HG03108 (cell line): ENCODE results near the gene TRABD2B.

ENCODE experiments used
- ATAC-seq: cut with Tn5 transposase; IDR thresholded peaks from one replicate; pipeline ENCODE4 v1.9.1; 2021; ENCODE audit warnings: moderate library complexity; ENCODE audit not compliant: unreplicated experiment

TRABD2B gene

DNA sequence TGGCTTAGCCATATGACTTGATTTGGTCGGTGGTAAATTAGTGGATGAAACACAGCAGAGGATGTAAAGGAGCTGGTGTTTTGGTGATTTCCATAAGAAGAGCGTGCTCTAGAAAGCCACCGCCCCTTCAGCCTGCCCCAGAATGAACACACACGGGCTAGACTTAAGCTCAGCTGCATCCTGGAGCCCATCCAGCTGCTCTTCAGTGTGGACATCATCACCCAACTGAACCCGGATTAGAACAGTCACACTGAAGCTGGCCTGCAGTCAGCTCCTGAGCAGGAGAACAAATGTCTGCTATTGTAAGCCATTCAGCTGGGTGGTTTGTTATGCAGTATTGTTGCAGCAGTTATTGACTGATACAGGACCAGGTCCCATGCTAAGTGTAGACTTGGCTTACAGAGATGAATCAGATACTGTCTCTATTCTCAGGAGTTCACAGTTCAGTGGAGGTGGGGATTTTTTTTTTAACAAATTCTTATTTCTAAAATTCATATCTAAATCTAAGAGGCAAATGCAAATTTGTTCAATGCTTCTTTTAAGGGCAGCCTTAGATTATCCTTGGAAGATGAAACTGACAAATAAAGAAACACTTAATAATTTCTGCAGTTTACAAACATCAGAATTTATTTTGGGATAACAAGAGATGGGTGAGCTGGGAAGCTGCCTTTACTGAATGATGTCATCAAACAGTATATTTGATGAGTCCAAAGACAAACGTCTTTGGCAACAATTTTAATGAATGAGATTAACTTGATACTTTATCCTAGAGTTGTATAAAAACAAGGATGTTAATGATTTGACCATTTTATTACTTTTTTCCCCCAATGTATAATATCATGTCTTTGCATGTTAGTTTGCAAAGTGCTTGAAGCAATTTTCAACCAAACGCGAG is 251.2 kb downstream of the TRABD2B start:
- ATAC-seq, result no peak

- no peak for ATAC-seq
Observed at GRCh38 chr1:47742890-47743760, 254.1 kb downstream of the TRABD2B start.

DNA sequence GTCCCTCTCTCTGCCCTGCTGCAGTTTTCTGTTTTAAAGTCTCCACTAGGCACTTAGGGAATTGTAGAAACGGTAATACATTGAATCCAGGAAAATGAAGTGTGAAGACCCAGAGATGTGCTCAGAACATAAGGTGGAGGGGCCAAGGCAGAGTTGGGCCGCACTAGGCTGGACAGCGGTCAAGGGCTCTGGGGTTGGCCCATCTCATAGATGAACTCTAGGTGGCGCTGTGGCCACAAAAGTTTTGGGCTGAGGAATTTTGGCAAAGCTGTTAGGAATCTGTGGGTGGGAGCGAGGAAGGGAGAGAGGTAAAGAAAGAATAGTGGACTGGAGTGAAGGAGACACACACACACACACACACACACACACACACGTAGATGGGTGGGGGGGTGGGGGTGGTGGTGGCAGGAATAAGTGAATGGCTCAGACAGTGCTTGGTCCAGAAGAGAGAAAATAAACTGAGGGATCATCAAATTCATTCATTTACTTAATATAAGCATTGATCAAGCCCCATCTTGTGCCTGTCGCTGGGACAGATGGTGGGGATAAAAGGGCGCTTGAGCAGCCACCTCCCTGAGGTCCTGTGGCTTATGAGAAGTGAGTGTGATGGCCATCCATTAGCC is 258.5 kb downstream of the TRABD2B start:
- no peak for ATAC-seq

GRCh38 chr1:47732489-47732888 is 264.7 kb downstream of the TRABD2B start:
- ATAC-seq, result no peak

DNA sequence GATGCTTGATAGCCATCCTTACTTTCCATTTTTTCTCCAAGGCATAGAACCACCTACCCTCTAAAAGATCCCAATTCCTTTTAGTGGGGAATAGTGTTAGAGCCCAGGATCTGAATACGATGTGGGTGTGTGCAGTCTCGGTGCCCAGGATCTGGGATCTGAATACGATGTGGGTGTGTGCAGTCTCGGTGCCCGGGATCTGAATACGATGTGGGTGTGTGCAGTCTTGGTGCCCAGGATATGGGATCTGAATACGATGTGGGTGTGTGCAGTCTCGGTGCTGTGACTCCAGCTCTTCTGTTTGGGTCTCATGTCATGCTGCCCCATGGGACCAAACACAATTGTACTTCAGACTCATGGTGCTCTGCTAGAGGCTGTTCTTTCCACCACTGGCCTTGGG is 265.5 kb downstream of the TRABD2B start:
- no peak for ATAC-seq

- ATAC-seq, result no peak
Observed at GRCh38 chr1:47729685-47730084, 267.5 kb downstream of the TRABD2B start.

- ATAC-seq, result no peak
Observed at GRCh38 chr1:47727697-47728085, 269.5 kb downstream of the TRABD2B start.

DNA sequence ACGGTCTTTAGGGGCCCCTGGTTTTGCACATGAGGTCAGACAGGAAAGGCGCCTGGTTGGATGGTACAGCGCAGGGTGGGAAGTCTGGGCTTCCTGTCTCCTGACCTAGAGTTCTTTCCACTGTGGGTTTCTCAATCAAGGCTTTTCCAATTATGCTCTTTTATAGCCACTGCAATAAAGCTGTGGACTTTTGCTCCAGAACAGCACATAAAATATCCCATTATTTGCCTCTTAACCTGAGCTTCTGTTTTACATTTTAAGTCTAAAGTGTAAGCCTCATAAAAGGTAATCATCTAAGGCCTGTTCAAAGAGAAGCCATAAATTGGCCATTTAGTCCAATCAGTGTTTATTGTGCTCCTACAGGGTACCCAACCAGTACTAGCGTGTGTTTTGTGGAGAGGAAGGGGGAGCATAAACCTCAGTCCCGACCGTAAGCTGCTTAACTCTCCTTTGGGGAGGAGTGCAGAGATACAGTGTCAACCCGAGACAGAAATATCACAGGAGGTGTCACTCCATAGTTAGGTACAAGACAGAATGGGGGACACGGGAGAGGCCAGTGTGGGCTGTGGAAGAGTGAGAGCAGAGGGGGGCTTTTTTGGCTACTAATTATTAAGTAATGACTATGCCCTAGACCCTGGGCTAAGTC is 270.0 kb downstream of the TRABD2B start:
- no peak for ATAC-seq

DNA sequence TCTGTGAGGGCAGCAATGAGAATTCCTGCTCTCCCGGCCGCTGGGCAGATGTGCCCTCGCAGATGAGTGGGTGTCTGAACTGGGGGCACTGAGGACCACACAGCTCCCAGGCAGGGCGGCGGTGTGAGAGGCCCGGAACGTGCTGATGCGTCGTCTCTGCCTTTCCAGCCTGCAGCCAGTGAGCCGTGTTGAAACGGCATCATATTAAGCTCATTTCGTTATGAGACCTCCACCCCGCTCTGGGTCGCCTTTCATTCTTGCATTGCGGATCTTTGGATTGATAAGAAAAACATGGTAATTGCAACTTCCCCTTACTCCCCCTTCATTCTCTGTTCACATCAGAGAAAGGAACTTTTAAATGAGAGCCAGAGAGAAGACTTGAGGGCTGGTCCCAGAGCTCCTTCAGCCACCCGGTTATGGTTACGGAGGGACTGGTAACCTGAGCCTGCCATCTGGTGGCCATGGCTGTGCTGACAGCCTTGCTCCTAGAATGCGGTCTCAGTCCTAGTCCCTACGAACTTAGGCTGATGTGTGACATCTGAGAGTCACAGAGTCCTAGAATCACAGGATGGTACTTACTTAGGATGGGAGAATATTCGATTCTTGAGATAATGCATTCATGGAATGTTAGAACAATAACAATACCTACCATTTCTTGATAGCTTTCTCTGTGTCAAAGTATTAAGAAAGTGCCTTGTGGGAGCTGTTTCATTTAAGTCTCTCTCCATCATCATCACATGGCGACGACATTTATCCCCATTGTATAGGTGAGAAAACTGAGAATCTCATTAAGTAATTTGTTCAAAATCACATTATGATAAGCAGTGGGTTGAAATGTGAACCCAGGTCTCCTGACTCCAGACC is 271.0 kb downstream of the TRABD2B start:
- peak; percentile 85 for ATAC-seq

DNA sequence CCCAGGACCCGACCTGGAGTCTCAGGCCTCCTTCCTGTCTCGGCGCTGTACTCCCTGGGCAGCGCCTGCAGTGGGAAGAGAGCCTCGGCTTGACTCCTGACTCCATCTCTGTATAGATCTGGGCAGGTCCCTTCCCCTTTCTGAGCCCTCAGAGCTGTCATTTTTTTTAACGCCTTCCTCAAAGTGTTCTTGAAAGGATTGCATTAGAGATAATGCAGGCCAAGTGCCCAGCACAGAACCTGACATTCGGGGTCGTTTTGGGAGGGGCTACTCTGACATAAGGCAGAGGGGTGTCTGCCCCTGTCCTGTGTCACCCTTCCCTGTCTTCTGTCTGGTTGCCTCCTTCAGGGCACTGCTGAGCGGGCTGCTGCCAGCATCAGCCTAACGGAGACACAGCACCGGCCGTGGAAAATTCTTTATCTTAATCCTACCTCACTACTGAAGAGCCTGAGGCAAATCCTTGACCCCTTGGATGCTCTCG is 271.6 kb downstream of the TRABD2B start:
- no peak for ATAC-seq

DNA sequence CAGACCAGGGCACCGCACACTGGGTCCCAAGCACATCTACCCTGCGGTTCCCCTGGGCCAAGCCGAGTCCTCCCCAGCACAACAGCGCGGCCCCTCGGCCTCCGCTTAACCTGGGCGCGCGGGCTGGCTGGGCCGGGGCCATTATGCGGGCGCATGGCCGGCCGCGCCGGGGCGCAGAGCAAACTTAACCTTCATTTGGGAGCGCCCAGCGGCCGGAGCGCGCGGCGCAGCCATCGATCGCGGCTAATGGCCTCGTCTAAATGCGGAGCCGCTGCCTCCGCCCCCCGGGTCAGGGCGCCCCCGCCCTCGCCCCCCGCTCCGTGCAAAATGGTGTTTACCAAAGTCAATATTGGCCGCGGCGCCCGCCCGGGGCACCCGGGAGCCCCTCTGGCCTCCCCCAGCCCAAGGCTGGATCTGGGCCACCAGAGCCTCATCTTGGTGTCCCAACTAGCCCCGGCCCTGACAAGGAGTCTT is 272.1 kb downstream of the TRABD2B start:
- ATAC-seq, result no peak

DNA sequence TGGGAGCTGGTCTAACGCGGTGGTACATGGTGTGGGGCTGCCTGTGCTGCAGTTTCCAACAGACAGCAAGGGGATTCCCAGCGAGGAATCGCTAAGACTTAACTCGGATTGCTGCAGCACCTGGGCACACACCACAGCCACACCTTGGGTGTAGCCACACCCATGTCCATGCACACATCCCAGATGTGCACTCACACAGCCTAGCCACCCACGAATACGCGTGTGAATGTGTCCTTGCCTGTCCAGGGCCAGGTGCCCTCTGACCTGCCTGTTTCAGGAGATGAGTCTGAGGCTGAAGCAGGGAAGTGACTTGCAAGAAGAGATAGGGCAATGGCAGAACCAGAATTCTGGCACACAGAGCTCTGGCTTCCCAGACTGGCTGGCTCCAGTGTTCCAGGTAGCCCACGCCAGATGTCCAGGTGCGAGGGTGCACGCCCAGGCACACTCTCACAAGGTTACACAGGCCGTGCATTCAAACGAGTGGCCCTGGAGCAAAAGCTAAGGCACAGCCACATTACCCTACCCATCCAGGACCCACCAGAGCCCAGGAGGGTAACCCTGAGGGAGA is 272.7 kb downstream of the TRABD2B start:
- no peak for ATAC-seq

DNA sequence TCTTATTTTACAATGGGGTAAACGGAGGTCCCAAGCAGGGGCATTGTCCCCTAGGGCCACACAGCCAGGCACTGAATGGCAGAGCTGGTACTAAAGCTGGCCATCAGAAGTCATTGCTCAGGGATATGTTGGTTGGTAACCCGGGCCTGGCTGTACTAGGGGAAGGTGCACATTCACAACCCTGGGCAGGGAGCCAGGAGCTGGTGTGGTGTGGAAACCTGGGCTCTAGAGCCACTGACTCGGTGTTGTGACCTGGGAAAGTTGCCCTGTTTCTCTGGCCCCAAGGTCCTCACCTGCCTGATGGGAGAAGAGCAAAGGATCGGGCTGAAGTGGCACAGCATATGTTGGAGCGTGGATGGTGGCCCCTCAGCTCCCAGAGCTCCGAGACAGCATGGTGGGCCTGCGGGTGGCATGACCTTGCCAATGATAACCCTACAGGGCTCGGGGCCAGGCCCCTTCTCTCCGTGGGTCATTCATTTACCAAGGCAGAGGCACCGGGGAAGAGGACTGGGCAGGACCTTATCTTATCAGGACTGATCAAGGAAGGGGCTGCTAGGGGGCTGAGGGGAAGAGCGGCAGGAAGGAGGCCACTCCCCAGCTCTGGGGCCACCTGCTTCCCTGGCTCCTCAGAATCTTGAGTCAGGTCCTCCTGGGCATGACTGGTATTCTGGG is 274.1 kb downstream of the TRABD2B start:
- ATAC-seq, result no peak

DNA sequence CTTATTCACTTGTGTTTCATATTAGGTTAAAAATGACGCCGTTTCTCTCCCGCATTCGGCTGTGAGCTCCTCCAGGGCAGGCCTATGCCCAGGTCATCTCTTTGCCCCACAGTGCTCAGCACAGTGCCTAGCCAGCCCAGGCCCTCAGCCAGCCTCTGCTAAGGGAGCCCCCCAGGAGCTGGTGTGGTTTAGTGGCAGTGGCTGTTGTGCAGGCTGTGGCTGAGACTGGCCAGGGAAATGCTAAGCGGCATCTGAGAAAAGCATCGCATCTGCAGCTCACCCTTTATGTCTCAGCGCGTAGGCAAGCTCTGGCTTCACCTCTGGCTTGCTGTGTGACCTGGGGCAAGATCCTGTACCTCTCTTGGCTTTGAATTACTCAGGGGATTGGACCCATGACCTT is 275.1 kb downstream of the TRABD2B start:
- ATAC-seq, result no peak

GRCh38 chr1:47720111-47720510 is 277.1 kb downstream of the TRABD2B start:
- ATAC-seq, result no peak

GRCh38 chr1:47717341-47717740 is 279.8 kb downstream of the TRABD2B start:
- ATAC-seq, result no peak

DNA sequence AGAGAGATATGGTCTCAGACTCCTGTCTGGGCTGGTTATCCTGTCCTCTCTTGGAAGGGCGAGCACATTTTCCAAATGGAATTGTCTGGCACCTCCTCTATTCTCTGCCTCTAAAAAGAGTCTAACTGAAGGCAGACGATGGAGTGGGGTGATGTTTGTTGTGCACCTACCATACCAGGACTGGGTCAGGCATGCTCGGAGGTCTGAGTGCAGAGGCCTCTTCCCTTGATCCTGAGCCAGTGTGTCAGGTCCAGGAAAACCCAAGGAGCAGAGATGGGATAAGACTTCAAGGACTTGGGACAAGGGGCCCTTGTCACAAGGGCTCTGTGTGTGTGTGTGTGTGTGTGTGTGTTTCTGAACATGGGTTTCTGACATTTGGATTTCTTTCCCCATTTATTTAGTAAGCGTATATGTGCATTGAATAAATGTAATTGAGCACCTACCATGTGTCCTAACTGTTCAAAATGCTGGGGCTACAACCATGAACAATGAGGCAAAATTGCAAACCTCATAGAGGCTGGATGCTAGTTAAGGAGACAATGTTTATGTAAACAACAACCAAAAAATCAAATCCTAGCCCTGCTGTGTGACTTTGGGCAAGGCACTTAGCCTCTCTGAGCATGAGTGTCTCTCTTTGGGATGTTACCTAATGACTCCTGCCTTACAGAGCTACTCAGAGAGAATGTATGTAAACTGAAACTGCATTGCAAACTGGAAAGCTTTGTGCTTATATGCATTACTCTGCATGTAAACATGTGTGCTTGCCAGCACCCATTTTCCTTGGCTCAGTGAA is 283.0 kb downstream of the TRABD2B start:
- ATAC-seq, result no peak

GRCh38 chr1:47713333-47713953 is 283.7 kb downstream of the TRABD2B start:
- ATAC-seq, result no peak
